Liver (tissue), 9 donors: ENCODE measurements around the gene PUS7L. TPM values are rescaled to one million over a fixed set of nuclear protein-coding genes. Genes with fewer than 3 reads are reported as not detected.

Experiments used
- DNase-seq: peaks from one replicate; pipeline ENCODE4 v3.0.0-alpha.2; 2017; ENCODE audit warnings: low spot score
- H3K27ac ChIP-seq, 2 donors: one replicate each; pipeline ENCODE4 v1.7.0; 2013; ENCODE audit warnings: inconsistent platforms in 2 of 2, low read length in 2 of 2, control low read depth in 1 of 2, low read depth in 1 of 2, mild to moderate bottlenecking in 1 of 2
- H3K27me3 ChIP-seq, 4 donors: one replicate each; pipeline versions ENCODE4 v1.6.1 to v1.7.0; 2013; ENCODE audit warnings: low read length in 3 of 4, inconsistent platforms in 1 of 4, mild to moderate bottlenecking in 1 of 4, moderate library complexity in 1 of 4; ENCODE audit not compliant: control insufficient read depth in 4 of 4, insufficient read depth in 4 of 4
- H3K36me3 ChIP-seq, 4 donors: one replicate each; pipeline versions ENCODE4 v1.6.1 to v1.7.0; 2013; ENCODE audit warnings: low read length in 3 of 4, mild to moderate bottlenecking in 3 of 4, low read depth in 1 of 4, moderate library complexity in 1 of 4; ENCODE audit not compliant: control insufficient read depth in 4 of 4, insufficient read depth in 3 of 4
- H3K4me1 ChIP-seq, 4 donors: one replicate each; pipeline versions ENCODE4 v1.6.1 to v1.7.0; 2013; ENCODE audit warnings: low read length in 3 of 4, mild to moderate bottlenecking in 3 of 4, moderate library complexity in 1 of 4; ENCODE audit not compliant: control insufficient read depth in 4 of 4, insufficient read depth in 4 of 4
- H3K4me3 ChIP-seq, 3 donors: one replicate each; pipeline versions ENCODE4 v1.6.1 to v1.7.0; 2013; ENCODE audit warnings: low read length in 3 of 3, control low read depth in 1 of 3, low read depth in 1 of 3, mild to moderate bottlenecking in 1 of 3
- H3K9ac ChIP-seq, 2 donors: one replicate each; pipeline ENCODE4 v1.7.0; 2013; ENCODE audit warnings: low read length in 2 of 2, mild to moderate bottlenecking in 2 of 2, moderate library complexity in 2 of 2, control low read depth in 1 of 2, low read depth in 1 of 2
- H3K9me3 ChIP-seq, 4 donors: one replicate each; pipeline versions ENCODE4 v1.6.1 to v1.7.0; 2013; ENCODE audit warnings: low read length in 3 of 4; ENCODE audit not compliant: control insufficient read depth in 4 of 4
- CTCF ChIP-seq: fragments of 150-350 bp; IDR thresholded peaks from 2 replicates; pipeline ENCODE4 v1.5.1; 2017; ENCODE audit warnings: improper control_type of control experiment, low read depth, low read length; ENCODE audit not compliant: missing input control
- EGR1 ChIP-seq, 2 donors: IDR thresholded peaks; 2 replicates each; pipeline ENCODE4 v1.6.1; 2016 to 2018; ENCODE audit warnings: antibody characterized with exemption in 2 of 2, low read depth in 2 of 2
- FOXA1 ChIP-seq: IDR thresholded peaks from 2 replicates; pipeline ENCODE4 v1.6.1; 2016; ENCODE audit warnings: antibody characterized with exemption
- FOXA2 ChIP-seq: IDR thresholded peaks from 2 replicates; pipeline ENCODE4 v1.6.1; 2016; ENCODE audit warnings: antibody characterized with exemption
- GABPA ChIP-seq, 2 donors: IDR thresholded peaks in 1 of 2; conservative IDR thresholded peaks in 1 of 2; 2 replicates each; pipeline ENCODE4 v1.6.1; 2016; ENCODE audit warnings: antibody characterized with exemption in 2 of 2, mild to moderate bottlenecking in 1 of 2, moderate library complexity in 1 of 2
- HNF4A ChIP-seq, 2 donors: conservative IDR thresholded peaks; 2 replicates each; pipeline ENCODE4 v1.6.1; 2016; ENCODE audit warnings: antibody characterized with exemption in 2 of 2, mild to moderate bottlenecking in 2 of 2
- HNF4G ChIP-seq: IDR thresholded peaks from 2 replicates; pipeline ENCODE4 v1.6.1; 2016; ENCODE audit warnings: antibody characterized with exemption
- JUND ChIP-seq, 2 donors: IDR thresholded peaks; 2 replicates each; pipeline ENCODE4 v1.6.1; 2016; ENCODE audit warnings: antibody characterized with exemption in 2 of 2
- NR2F2 ChIP-seq: IDR thresholded peaks from 2 replicates; pipeline ENCODE4 v1.6.1; 2016; ENCODE audit warnings: antibody characterized with exemption
- RAD21 ChIP-seq, 2 donors: IDR thresholded peaks; 2 replicates each; pipeline ENCODE4 v1.6.1; 2016; ENCODE audit warnings: antibody characterized with exemption in 2 of 2, mild to moderate bottlenecking in 2 of 2
- REST ChIP-seq: IDR thresholded peaks from 2 replicates; pipeline ENCODE4 v1.6.1; 2016; ENCODE audit warnings: antibody characterized with exemption, mild to moderate bottlenecking
- RXRA ChIP-seq, 2 donors: IDR thresholded peaks; 2 replicates each; pipeline ENCODE4 v1.6.1; 2017 to 2018; ENCODE audit warnings: antibody characterized with exemption in 2 of 2, mild to moderate bottlenecking in 1 of 2
- SP1 ChIP-seq: IDR thresholded peaks from 2 replicates; pipeline ENCODE4 v1.6.1; 2018; ENCODE audit warnings: antibody characterized with exemption, mild to moderate bottlenecking
- TAF1 ChIP-seq: conservative IDR thresholded peaks from 2 replicates; pipeline ENCODE4 v1.6.1; 2016; ENCODE audit warnings: antibody characterized with exemption, mild to moderate bottlenecking
- YY1 ChIP-seq: IDR thresholded peaks from 2 replicates; pipeline ENCODE4 v1.6.1; 2016; ENCODE audit warnings: antibody characterized with exemption, mild to moderate bottlenecking
- polyA plus RNA-seq, 2 donors: library from polyadenylated mRNA; stranded (reverse) in 1 of 2; unstranded in 1 of 2; fragments of 200-250 nt in 1 of 2; fragments of >200 nt in 1 of 2; fragmentation: Nextera tagmentation in 1 of 2; extraction: Ambion mirVana in 1 of 2; gene quantifications; one replicate each; pipeline versions ENCODE4 v1.2.1 to v1.2.3, GENCODE V29; 2013 to 2015
- total RNA-seq, 2 donors: library from RNA; depleted of rRNA; stranded (reverse); fragments of >200 nt; gene quantifications; one replicate each; pipeline ENCODE4 v1.2.3, GENCODE V29; 2014
- TF ChIP-seq, protein P1 (sequence below): IDR thresholded peaks from 2 replicates; pipeline ENCODE4 v1.6.1; 2016; ENCODE audit warnings: antibody characterized with exemption
- TF ChIP-seq, protein P2 (sequence below): IDR thresholded peaks from 2 replicates; pipeline ENCODE4 v1.6.1; 2016; ENCODE audit warnings: antibody characterized with exemption
- TF ChIP-seq, protein P3 (sequence below): IDR thresholded peaks from 2 replicates; pipeline ENCODE4 v1.6.1; 2016; ENCODE audit warnings: antibody characterized with exemption
- donor health status: healthy.
- donor health status: healthy.
- donor health status: healthy.
- donor health status: healthy.
- donor health status: healthy.

PUS7L gene
- total and polyA plus RNA-seq, 4 donors: 1.7 to 9.2 (median 7.2) TPM

- Histone ChIP-seq H3K9me3 (no peaks in the 10 kb centered on the region), H3K27ac (no peak overlapping the region), H3K27me3 (no peaks in the 10 kb centered on the region), H3K9ac (no peak overlapping the region), H3K4me1 (no peaks in the 10 kb centered on the region), H3K4me3 (no peak overlapping the region), H3K36me3 (peaks cover 6 to 21% (median 12%) of the 10 kb centered on the region in 4 donors)
- DNase-seq: no peak
- TF ChIP-seq GABPA (IDR thresholded peaks at IDR 0.05 in 1 of 2, conservative IDR thresholded peaks at IDR 0.05 in 1 of 2): no peak
Observed at GRCh38 chr12:43789941-43790340, 31.4 kb upstream of the PUS7L start.

GRCh38 chr12:43786899-43787693 is 28.5 kb upstream of the PUS7L start:
- no peak overlapping the region for H3K9ac ChIP-seq
- H3K27me3 ChIP-seq: no peaks in the 10 kb centered on the region
- no peak for TF ChIP-seq RAD21 (IDR thresholded peaks at IDR 0.05)
- TF ChIP-seq HNF4G: no peak
- TF ChIP-seq GABPA (IDR thresholded peaks at IDR 0.05 in 1 of 2, conservative IDR thresholded peaks at IDR 0.05 in 1 of 2): no peak
- TF ChIP-seq EGR1 (IDR thresholded peaks at IDR 0.05; ENCODE audit: low read depth in 2 of 2): no peak
- TF ChIP-seq, protein P1, sequence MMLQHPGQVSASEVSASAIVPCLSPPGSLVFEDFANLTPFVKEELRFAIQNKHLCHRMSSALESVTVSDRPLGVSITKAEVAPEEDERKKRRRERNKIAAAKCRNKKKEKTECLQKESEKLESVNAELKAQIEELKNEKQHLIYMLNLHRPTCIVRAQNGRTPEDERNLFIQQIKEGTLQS: no peak
- no peak for TF ChIP-seq FOXA1
- no peak for TF ChIP-seq REST
- TF ChIP-seq NR2F2: no peak
- no peak for TF ChIP-seq SP1
- no peak for TF ChIP-seq JUND (IDR thresholded peaks at IDR 0.05)
- TF ChIP-seq, protein P2, sequence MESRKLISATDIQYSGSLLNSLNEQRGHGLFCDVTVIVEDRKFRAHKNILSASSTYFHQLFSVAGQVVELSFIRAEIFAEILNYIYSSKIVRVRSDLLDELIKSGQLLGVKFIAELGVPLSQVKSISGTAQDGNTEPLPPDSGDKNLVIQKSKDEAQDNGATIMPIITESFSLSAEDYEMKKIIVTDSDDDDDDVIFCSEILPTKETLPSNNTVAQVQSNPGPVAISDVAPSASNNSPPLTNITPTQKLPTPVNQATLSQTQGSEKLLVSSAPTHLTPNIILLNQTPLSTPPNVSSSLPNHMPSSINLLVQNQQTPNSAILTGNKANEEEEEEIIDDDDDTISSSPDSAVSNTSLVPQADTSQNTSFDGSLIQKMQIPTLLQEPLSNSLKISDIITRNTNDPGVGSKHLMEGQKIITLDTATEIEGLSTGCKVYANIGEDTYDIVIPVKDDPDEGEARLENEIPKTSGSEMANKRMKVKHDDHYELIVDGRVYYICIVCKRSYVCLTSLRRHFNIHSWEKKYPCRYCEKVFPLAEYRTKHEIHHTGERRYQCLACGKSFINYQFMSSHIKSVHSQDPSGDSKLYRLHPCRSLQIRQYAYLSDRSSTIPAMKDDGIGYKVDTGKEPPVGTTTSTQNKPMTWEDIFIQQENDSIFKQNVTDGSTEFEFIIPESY: no peak
- TF ChIP-seq RXRA (IDR thresholded peaks at IDR 0.05): no peak
- no peak for TF ChIP-seq YY1
- no peak for TF ChIP-seq CTCF
- TF ChIP-seq HNF4A (conservative IDR thresholded peaks at IDR 0.05): no peak
- TF ChIP-seq FOXA2: no peak
- TF ChIP-seq TAF1: no peak
- TF ChIP-seq, protein P3, sequence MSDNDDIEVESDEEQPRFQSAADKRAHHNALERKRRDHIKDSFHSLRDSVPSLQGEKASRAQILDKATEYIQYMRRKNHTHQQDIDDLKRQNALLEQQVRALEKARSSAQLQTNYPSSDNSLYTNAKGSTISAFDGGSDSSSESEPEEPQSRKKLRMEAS: no peak
- H3K4me1 ChIP-seq: no peaks in the 10 kb centered on the region
- no peak overlapping the region for H3K27ac ChIP-seq
- H3K4me3 ChIP-seq: no peak overlapping the region
- DNase-seq: no peak
- H3K9me3 ChIP-seq: no peaks in the 10 kb centered on the region
- H3K36me3 ChIP-seq: peaks cover 12 to 32% (median 30%) of the 10 kb centered on the region in 4 donors
